Ascending aorta (tissue), 2 donors: ENCODE results near the gene NPAS4. TPM values are rescaled to one million over a fixed set of nuclear protein-coding genes. Genes with fewer than 3 reads are reported as not detected.

Source experiments
- DNase-seq, 2 donors: peaks; one replicate each; pipeline ENCODE4 v3.0.0-alpha.2; 2019; ENCODE audit warnings: low spot score in 2 of 2
- H3K27ac ChIP-seq, 2 donors: fragments of 200-600 bp; sonication (generic); one replicate each; pipeline ENCODE4 v1.5.1; 2016 to 2017; ENCODE audit warnings: mild to moderate bottlenecking in 1 of 2
- H3K27me3 ChIP-seq: fragments of 200-600 bp; sonication (generic); one replicate; pipeline ENCODE4 v1.5.1; 2017
- H3K36me3 ChIP-seq, 2 donors: fragments of 200-600 bp; sonication (generic); one replicate each; pipeline ENCODE4 v1.5.1; 2016
- H3K4me1 ChIP-seq, 2 donors: fragments of 200-600 bp; sonication (generic); one replicate each; pipeline ENCODE4 v1.5.1; 2016 to 2017; ENCODE audit warnings: mild to moderate bottlenecking in 1 of 2
- H3K4me3 ChIP-seq, 2 donors: fragments of 200-600 bp; sonication (generic); one replicate each; pipeline ENCODE4 v1.5.1; 2016 to 2017; ENCODE audit warnings: mild to moderate bottlenecking in 1 of 2
- H3K9me3 ChIP-seq, 2 donors: fragments of 200-600 bp; sonication (generic); one replicate each; pipeline ENCODE4 v1.5.1; 2016
- CTCF ChIP-seq, 3 experiments: fragments of 200-600 bp in 2 of 3; fragments of 450-650 bp in 1 of 3; sonication (generic) in 2 of 3; IDR thresholded peaks; one replicate each; pipeline ENCODE4 v1.5.1; 2016 to 2019; ENCODE audit warnings: antibody characterized with exemption in 3 of 3, mild to moderate bottlenecking in 1 of 3, moderate library complexity in 1 of 3
- intact Hi-C: fragments of 100-400 bp; cut with DNase I; formaldehyde crosslinking; loops from one replicate; pipeline ENCODE4 v1.15.1; 2023
- total RNA-seq: library from RNA; depleted of rRNA; stranded (reverse); fragments of >200 nt; gene quantifications from one replicate; pipeline ENCODE4 v1.1.0, GENCODE V29; 2016

NPAS4 gene
- total RNA-seq, 1 donor from 2014 or later, result 5.0 TPM

DNA sequence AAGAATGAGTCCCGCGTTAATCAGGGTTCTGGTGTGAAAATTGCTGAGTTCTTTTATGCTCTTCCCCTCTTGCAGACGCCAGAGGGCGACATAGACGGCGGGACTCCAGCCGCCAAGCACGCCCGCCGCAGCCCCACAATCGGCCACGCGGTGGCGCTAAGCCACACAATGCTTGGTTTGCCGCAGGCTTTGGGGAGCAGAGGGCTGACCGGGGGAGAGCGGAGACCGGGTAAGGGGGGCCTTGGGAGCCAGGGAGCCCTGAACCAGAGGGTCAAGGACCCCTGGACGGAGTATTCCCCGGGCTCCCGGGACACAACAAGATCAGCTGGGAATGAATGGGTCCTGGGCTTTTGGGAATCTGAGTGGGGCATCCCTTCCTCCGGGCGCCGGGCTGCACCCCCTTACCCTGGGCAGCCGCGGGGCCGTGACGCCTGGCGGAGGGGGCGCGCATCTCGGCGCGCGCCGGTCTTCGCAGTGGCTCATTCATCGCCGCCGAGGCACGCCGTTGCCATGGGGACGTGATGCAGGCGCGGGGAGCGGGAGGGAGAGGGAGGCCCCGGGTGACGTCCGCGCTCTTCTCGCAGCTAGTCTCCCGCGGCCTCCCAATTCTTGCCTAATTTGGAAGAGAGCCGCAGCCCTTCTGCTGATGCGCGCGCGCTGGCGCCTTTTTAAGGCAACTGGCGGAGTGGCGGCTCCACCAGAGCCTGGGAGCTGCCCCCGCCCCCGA is 12.2 kb upstream of the NPAS4 start:
- H3K9me3 ChIP-seq, result no peaks in the 10 kb centered on the region
- TF ChIP-seq CTCF (IDR thresholded peaks at IDR 0.05), result peak; percentile 99 to 100 (median 100)
- H3K4me1 ChIP-seq, result peaks cover 11 to 21% of the 10 kb centered on the region in 2 donors
- H3K36me3 ChIP-seq, result no peaks in the 10 kb centered on the region
- H3K4me3 ChIP-seq, result peak overlapping the region; percentile 47 to 67
- DNase-seq, result peak; percentile 81 to 95
- H3K27ac ChIP-seq, result peak overlapping the region; percentile 73
- no peaks in the 10 kb centered on the region for H3K27me3 ChIP-seq
- intact Hi-C loops, result loop anchor here (1.0 to 10.0 kb wide), 6 partner anchors 10 to 426 kb away; partner anchors contain the start of genes MRPL11 and PELI3

GRCh38 chr11:66409226-66409625 is 11.6 kb upstream of the NPAS4 start:
- Histone ChIP-seq H3K27me3 (no peaks in the 10 kb centered on the region), H3K4me3 (peak overlapping the region; percentile 47 to 67), H3K4me1 (peaks cover 11 to 21% of the 10 kb centered on the region in 2 donors), H3K27ac (peak overlapping the region; percentile 73), H3K9me3 (no peaks in the 10 kb centered on the region), H3K36me3 (no peaks in the 10 kb centered on the region)
- intact Hi-C loops, result loop anchor here (1.0 to 10.0 kb wide), 5 partner anchors 9 to 426 kb away; partner anchors contain the start of genes MRPL11 and PELI3
- TF ChIP-seq CTCF (IDR thresholded peaks at IDR 0.05), result no peak
- DNase-seq, result no peak

DNA sequence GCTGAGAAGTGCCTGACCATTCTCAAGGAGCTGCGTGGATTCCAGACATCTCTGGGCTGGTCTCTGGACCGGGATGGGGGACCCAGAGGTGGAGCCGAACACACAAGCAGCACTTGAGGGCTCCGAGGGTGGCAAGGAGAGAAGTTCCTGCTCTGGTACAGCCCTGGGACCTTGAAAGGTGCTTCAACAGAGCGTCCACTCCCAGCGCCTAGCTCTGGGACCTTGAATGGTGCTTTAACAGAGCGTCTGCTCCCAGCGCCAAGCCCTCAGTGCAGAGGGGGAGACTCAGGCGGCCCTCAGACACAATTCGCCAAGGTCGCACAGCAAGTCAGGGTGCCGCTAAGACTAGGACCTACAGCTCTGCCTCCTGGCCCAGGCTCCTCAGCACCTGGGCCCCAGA is 10.6 kb upstream of the NPAS4 start:
- no peak for TF ChIP-seq CTCF (IDR thresholded peaks at IDR 0.05)
- Histone ChIP-seq H3K9me3 (no peaks in the 10 kb centered on the region), H3K4me1 (peaks cover 11 to 21% of the 10 kb centered on the region in 2 donors), H3K4me3 (peak overlapping the region in 1 of 2 donors; percentile 67), H3K27ac (peak overlapping the region; percentile 27 to 73), H3K27me3 (no peaks in the 10 kb centered on the region), H3K36me3 (no peaks in the 10 kb centered on the region)
- intact Hi-C loops, result no loop called here
- DNase-seq, result no peak

- Histone ChIP-seq H3K27ac (peak overlapping the region in 1 of 2 donors; percentile 27), H3K4me3 (peak overlapping the region in 1 of 2 donors; percentile 67), H3K36me3 (no peaks in the 10 kb centered on the region), H3K9me3 (no peaks in the 10 kb centered on the region), H3K4me1 (peaks cover 11 to 21% of the 10 kb centered on the region in 2 donors), H3K27me3 (no peaks in the 10 kb centered on the region)
- intact Hi-C loops, result no loop called here
- DNase-seq, result no peak
- no peak for TF ChIP-seq CTCF (IDR thresholded peaks at IDR 0.05)
Observed at GRCh38 chr11:66411323-66411722, 9.5 kb upstream of the NPAS4 start.

- DNase-seq, result no peak
- Histone ChIP-seq H3K9me3 (no peaks in the 10 kb centered on the region), H3K27me3 (no peaks in the 10 kb centered on the region), H3K4me1 (peaks cover 11 to 21% of the 10 kb centered on the region in 2 donors), H3K36me3 (no peaks in the 10 kb centered on the region), H3K4me3 (peak overlapping the region in 1 of 2 donors; percentile 67), H3K27ac (peak overlapping the region in 1 of 2 donors; percentile 27)
- intact Hi-C loops, result no loop called here
- no peak for TF ChIP-seq CTCF (IDR thresholded peaks at IDR 0.05)
Observed at GRCh38 chr11:66412110-66412509, 8.7 kb upstream of the NPAS4 start.
